ELF-1 (cell line): Measurements from ENCODE around the gene SCAF11.
"Not testable (repeated sequence)": the region's sequence is repeated elsewhere in the genome, so short reads cannot be mapped to it uniquely, and the experiment has no call there.

ENCODE experiments used
- DNase-seq: peaks from one replicate; pipeline ENCODE4 v3.0.0-alpha.2; 2016; ENCODE audit warnings: low read depth, low spot score

Gene SCAF11

GRCh38 chr12:45990468-45991283 is at the start of gene SCAF11:
Gene SCAF11 (minus strand): TSS chr12:45990574. CDS start chr12:45964167, 26,407 bp downstream.
- DNase-seq, result peak; percentile 100

GRCh38 chr12:46037066-46037465 is 46.7 kb upstream of the SCAF11 start:
- peak; percentile 64 for DNase-seq

- no peak for DNase-seq
These were observed 36.8 kb upstream of the SCAF11 start for GRCh38 chr12:46027172-46027571.

- no peak for DNase-seq
These were observed 33.7 kb upstream of the SCAF11 start for GRCh38 chr12:46024099-46024498.

- DNase-seq, result no peak
These were observed 30.4 kb upstream of the SCAF11 start for GRCh38 chr12:46020768-46021167.

GRCh38 chr12:46018712-46019111 is 28.3 kb upstream of the SCAF11 start:
- DNase-seq, result not testable (repeated sequence)

GRCh38 chr12:46017866-46018375 is 27.5 kb upstream of the SCAF11 start:
- not testable (repeated sequence) for DNase-seq

GRCh38 chr12:46005823-46006222 is 15.4 kb upstream of the SCAF11 start:
- DNase-seq, result no peak

- DNase-seq, result no peak
These were observed 14.9 kb upstream of the SCAF11 start for GRCh38 chr12:46005151-46005797.

GRCh38 chr12:46004715-46005114 is 14.3 kb upstream of the SCAF11 start:
- DNase-seq, result no peak

GRCh38 chr12:46000076-46000475 is 9.7 kb upstream of the SCAF11 start:
- not testable (repeated sequence) for DNase-seq

- no peak for DNase-seq
These were observed 4.4 kb upstream of the SCAF11 start for GRCh38 chr12:45994736-45995135.

GRCh38 chr12:45991284-45992249 is 1.2 kb upstream of the SCAF11 start:
- peak; percentile 86 for DNase-seq

GRCh38 chr12:45989721-45990467 is 480 bp downstream of the SCAF11 start:
- DNase-seq, result no peak

- no peak for DNase-seq
These were observed 1.1 kb downstream of the SCAF11 start for GRCh38 chr12:45989287-45989686.

- DNase-seq, result no peak
These were observed 2.1 kb downstream of the SCAF11 start for GRCh38 chr12:45988264-45988663.

GRCh38 chr12:45987340-45987727 is 3.0 kb downstream of the SCAF11 start:
- no peak for DNase-seq

GRCh38 chr12:45986641-45987339 is 3.6 kb downstream of the SCAF11 start:
- peak; percentile 60 for DNase-seq

- DNase-seq, result no peak
These were observed 9.1 kb downstream of the SCAF11 start for GRCh38 chr12:45981075-45981837.

GRCh38 chr12:45980540-45980939 is 9.8 kb downstream of the SCAF11 start:
- no peak for DNase-seq
